ENCODE data around the gene HIVEP3.

Gene HIVEP3

GRCh38 chr1:41766041-41766440 is 152.7 kb downstream of the HIVEP3 start:
- in situ Hi-C loops (cut with MboI; ENCODE audit: low sequenced_read_pairs), result no loop called here

- in situ Hi-C loops (cut with MboI; ENCODE audit: low sequenced_read_pairs), result no loop called here
Measured at GRCh38 chr1:41765152-41765551, 153.6 kb downstream of the HIVEP3 start.

- in situ Hi-C loops (cut with MboI; ENCODE audit: low sequenced_read_pairs), result no loop called here
Measured at GRCh38 chr1:41764656-41765055, 154.1 kb downstream of the HIVEP3 start.

- in situ Hi-C loops (cut with MboI; ENCODE audit: low sequenced_read_pairs), result no loop called here
Measured at GRCh38 chr1:41762777-41763176, 155.9 kb downstream of the HIVEP3 start.

- in situ Hi-C loops (cut with MboI; ENCODE audit: low sequenced_read_pairs), result no loop called here
Measured at GRCh38 chr1:41762251-41762650, 156.5 kb downstream of the HIVEP3 start.

- in situ Hi-C loops (cut with MboI; ENCODE audit: low sequenced_read_pairs), result no loop called here
Measured at GRCh38 chr1:41758904-41759548, 159.7 kb downstream of the HIVEP3 start.

- in situ Hi-C loops (cut with MboI; ENCODE audit: low sequenced_read_pairs), result no loop called here
Measured at GRCh38 chr1:41758500-41758899, 160.2 kb downstream of the HIVEP3 start.

- in situ Hi-C loops (cut with MboI; ENCODE audit: low sequenced_read_pairs), result no loop called here
Measured at GRCh38 chr1:41754540-41754939, 164.2 kb downstream of the HIVEP3 start.

- in situ Hi-C loops (cut with MboI; ENCODE audit: low sequenced_read_pairs), result no loop called here
Measured at GRCh38 chr1:41752514-41753170, 166.1 kb downstream of the HIVEP3 start.

GRCh38 chr1:41751804-41752513 is 166.8 kb downstream of the HIVEP3 start:
- in situ Hi-C loops (cut with MboI; ENCODE audit: low sequenced_read_pairs), result no loop called here

- in situ Hi-C loops (cut with MboI; ENCODE audit: low sequenced_read_pairs), result no loop called here
Measured at GRCh38 chr1:41749991-41750745, 168.6 kb downstream of the HIVEP3 start.

GRCh38 chr1:41745022-41745421 is 173.7 kb downstream of the HIVEP3 start:
- in situ Hi-C loops (cut with MboI; ENCODE audit: low sequenced_read_pairs), result no loop called here

- in situ Hi-C loops (cut with MboI; ENCODE audit: low sequenced_read_pairs), result no loop called here
Measured at GRCh38 chr1:41743366-41743765, 175.4 kb downstream of the HIVEP3 start.

- in situ Hi-C loops (cut with MboI; ENCODE audit: low sequenced_read_pairs), result no loop called here
Measured at GRCh38 chr1:41742219-41742618, 176.5 kb downstream of the HIVEP3 start.

- in situ Hi-C loops (cut with MboI; ENCODE audit: low sequenced_read_pairs), result no loop called here
Measured at GRCh38 chr1:41741244-41741643, 177.5 kb downstream of the HIVEP3 start.

- in situ Hi-C loops (cut with MboI; ENCODE audit: low sequenced_read_pairs), result no loop called here
Measured at GRCh38 chr1:41740630-41741239, 178.0 kb downstream of the HIVEP3 start.

GRCh38 chr1:41740058-41740457 is 178.7 kb downstream of the HIVEP3 start:
- in situ Hi-C loops (cut with MboI; ENCODE audit: low sequenced_read_pairs), result no loop called here

- in situ Hi-C loops (cut with MboI; ENCODE audit: low sequenced_read_pairs), result no loop called here
Measured at GRCh38 chr1:41739061-41739955, 179.4 kb downstream of the HIVEP3 start.

- in situ Hi-C loops (cut with MboI; ENCODE audit: low sequenced_read_pairs), result no loop called here
Measured at GRCh38 chr1:41738475-41738874, 180.2 kb downstream of the HIVEP3 start.

GRCh38 chr1:41738006-41738405 is 180.7 kb downstream of the HIVEP3 start:
- in situ Hi-C loops (cut with MboI; ENCODE audit: low sequenced_read_pairs), result no loop called here

Data from HL-60/S4 treated with phorbol 12-myristate 13-acetate at 8.2 ng/mL for 4 days and 3 days (cell line).